Measurements from ENCODE around the gene S100A4. TPM values are rescaled to one million over a fixed set of nuclear protein-coding genes. Genes with fewer than 3 reads are reported as not detected.

S100A4 gene
- total RNA-seq, 2 experiments from 2014 or later, result 44.7 to 44.9 TPM

GRCh38 chr1:153546371-153546770, 765 bp upstream of the S100A4 start:
- no peaks in the 10 kb centered on the region for H3K27me3 Mint-ChIP-seq
- peaks cover 2% of the 10 kb centered on the region for H3K9me3 Mint-ChIP-seq
- peak overlapping the region; percentile 98 for H3K27ac Mint-ChIP-seq
- no peak overlapping the region for H3K4me3 Mint-ChIP-seq
- H3K36me3 Mint-ChIP-seq, result peaks cover 22% of the 10 kb centered on the region
- H3K4me1 Mint-ChIP-seq, result peaks cover 58% of the 10 kb centered on the region
- DNase-seq, result no peak

GRCh38 chr1:153544453-153545066, 1.0 kb downstream of the S100A4 start:
- peak overlapping the region; percentile 82 for H3K4me3 Mint-ChIP-seq
- no peaks in the 10 kb centered on the region for H3K27me3 Mint-ChIP-seq
- no peak for DNase-seq
- peaks cover 2% of the 10 kb centered on the region for H3K9me3 Mint-ChIP-seq
- H3K36me3 Mint-ChIP-seq, result peaks cover 22% of the 10 kb centered on the region
- H3K4me1 Mint-ChIP-seq, result peaks cover 71% of the 10 kb centered on the region
- peak overlapping the region; percentile 98 for H3K27ac Mint-ChIP-seq

- Mint-ChIP-seq H3K27ac (peak overlapping the region; percentile 98), H3K4me1 (peaks cover 72% of the 10 kb centered on the region), H3K9me3 (peaks cover 2% of the 10 kb centered on the region), H3K27me3 (no peaks in the 10 kb centered on the region), H3K36me3 (peaks cover 22% of the 10 kb centered on the region), H3K4me3 (peak overlapping the region; percentile 27)
- no peak for DNase-seq
These were observed 1.9 kb downstream of the S100A4 start for GRCh38 chr1:153543736-153544135.

GRCh38 chr1:153542956-153543711, 2.5 kb downstream of the S100A4 start:
- DNase-seq, result no peak
- peaks cover 68% of the 10 kb centered on the region for H3K4me1 Mint-ChIP-seq
- H3K4me3 Mint-ChIP-seq, result peak overlapping the region; percentile 15
- H3K27me3 Mint-ChIP-seq, result no peaks in the 10 kb centered on the region
- peaks cover 2% of the 10 kb centered on the region for H3K9me3 Mint-ChIP-seq
- H3K27ac Mint-ChIP-seq, result peak overlapping the region; percentile 98
- H3K36me3 Mint-ChIP-seq, result peaks cover 22% of the 10 kb centered on the region

GRCh38 chr1:153541641-153542590, 3.7 kb downstream of the S100A4 start:
- peaks cover 71% of the 10 kb centered on the region for H3K4me1 Mint-ChIP-seq
- H3K27me3 Mint-ChIP-seq, result no peaks in the 10 kb centered on the region
- peak overlapping the region; percentile 86 for H3K27ac Mint-ChIP-seq
- H3K36me3 Mint-ChIP-seq, result peaks cover 22% of the 10 kb centered on the region
- no peak overlapping the region for H3K4me3 Mint-ChIP-seq
- peaks cover 2% of the 10 kb centered on the region for H3K9me3 Mint-ChIP-seq
- DNase-seq, result no peak

GRCh38 chr1:153540394-153541361, 4.9 kb downstream of the S100A4 start, which contains the start of gene S100A5:
Gene S100A5, minus strand, starts transcription at chr1:153540934. Its CDS starts 743 bp downstream, at chr1:153540191.
- peaks cover 22% of the 10 kb centered on the region for H3K36me3 Mint-ChIP-seq
- no peaks in the 10 kb centered on the region for H3K27me3 Mint-ChIP-seq
- peak within 1 kb of the TSS; percentile 86 for H3K27ac Mint-ChIP-seq
- H3K4me1 Mint-ChIP-seq, result peaks cover 72% of the 10 kb centered on the region
- peaks cover 2% of the 10 kb centered on the region for H3K9me3 Mint-ChIP-seq
- DNase-seq, result peak; percentile 52
- peak within 1 kb of the TSS; percentile 65 for H3K4me3 Mint-ChIP-seq

- H3K4me1 Mint-ChIP-seq, result peaks cover 67% of the 10 kb centered on the region
- no peaks in the 10 kb centered on the region for H3K27me3 Mint-ChIP-seq
- H3K9me3 Mint-ChIP-seq, result no peaks in the 10 kb centered on the region
- H3K27ac Mint-ChIP-seq, result peak overlapping the region; percentile 86
- H3K4me3 Mint-ChIP-seq, result no peak overlapping the region
- peaks cover 27% of the 10 kb centered on the region for H3K36me3 Mint-ChIP-seq
- DNase-seq, result no peak
These were observed 6.1 kb downstream of the S100A4 start for GRCh38 chr1:153539395-153540093.

GRCh38 chr1:153538315-153538821, 7.2 kb downstream of the S100A4 start:
- Mint-ChIP-seq H3K27ac (no peak overlapping the region), H3K9me3 (no peaks in the 10 kb centered on the region), H3K4me1 (peaks cover 67% of the 10 kb centered on the region), H3K27me3 (no peaks in the 10 kb centered on the region), H3K4me3 (no peak overlapping the region), H3K36me3 (peaks cover 25% of the 10 kb centered on the region)
- no peak for DNase-seq

- H3K36me3 Mint-ChIP-seq, result peaks cover 19% of the 10 kb centered on the region
- H3K9me3 Mint-ChIP-seq, result no peaks in the 10 kb centered on the region
- H3K4me1 Mint-ChIP-seq, result peaks cover 67% of the 10 kb centered on the region
- H3K4me3 Mint-ChIP-seq, result no peak overlapping the region
- H3K27ac Mint-ChIP-seq, result peak overlapping the region; percentile 99
- DNase-seq, result no peak
- no peaks in the 10 kb centered on the region for H3K27me3 Mint-ChIP-seq
These were observed 8.3 kb downstream of the S100A4 start for GRCh38 chr1:153537376-153537730.

GRCh38 chr1:153536671-153537375, 8.8 kb downstream of the S100A4 start:
- no peaks in the 10 kb centered on the region for H3K9me3 Mint-ChIP-seq
- H3K4me1 Mint-ChIP-seq, result peaks cover 68% of the 10 kb centered on the region
- peaks cover 19% of the 10 kb centered on the region for H3K36me3 Mint-ChIP-seq
- no peaks in the 10 kb centered on the region for H3K27me3 Mint-ChIP-seq
- DNase-seq, result no peak
- H3K27ac Mint-ChIP-seq, result peak overlapping the region; percentile 99
- H3K4me3 Mint-ChIP-seq, result peak overlapping the region; percentile 92

GRCh38 chr1:153536012-153536670, 9.5 kb downstream of the S100A4 start:
- Mint-ChIP-seq H3K9me3 (no peaks in the 10 kb centered on the region), H3K27ac (peak overlapping the region; percentile 99), H3K36me3 (peaks cover 19% of the 10 kb centered on the region), H3K4me1 (peaks cover 68% of the 10 kb centered on the region), H3K4me3 (peak overlapping the region; percentile 93), H3K27me3 (no peaks in the 10 kb centered on the region)
- DNase-seq, result peak; percentile 84

- Mint-ChIP-seq H3K4me3 (peak within 1 kb of the TSS; percentile 93), H3K27ac (peak within 1 kb of the TSS; percentile 99), H3K27me3 (no peaks in the 10 kb centered on the region), H3K36me3 (peaks cover 19% of the 10 kb centered on the region), H3K4me1 (peaks cover 67% of the 10 kb centered on the region), H3K9me3 (no peaks in the 10 kb centered on the region)
- DNase-seq, result peak; percentile 50
These were observed 10.2 kb downstream of the S100A4 start, which contains the start of gene S100A6 for GRCh38 chr1:153535242-153536011. Gene S100A6, minus strand, starts transcription at chr1:153535991. Its CDS starts 652 bp downstream, at chr1:153535339.
